H9 (cell line): ENCODE results near the gene EGFR. TPM values are rescaled to one million over a fixed set of nuclear protein-coding genes. Genes with fewer than 3 reads are reported as not detected.

Experiments used
- DNase-seq: peaks from one replicate; pipeline ENCODE4 v3.0.0-alpha.2; 2017
- H2AFZ ChIP-seq: one replicate; pipeline ENCODE4 v1.6.1; 2013; ENCODE audit warnings: mild to moderate bottlenecking, low read length, control low read depth, moderate library complexity
- H2AK5ac ChIP-seq: 2 replicates; pipeline ENCODE4 v1.6.1; 2013; ENCODE audit warnings: low read length, control low read depth, mixed read lengths; ENCODE audit not compliant: insufficient read length
- H2BK120ac ChIP-seq: one replicate; pipeline ENCODE4 v1.6.1; 2013; ENCODE audit warnings: low read depth, mild to moderate bottlenecking, low read length, control low read depth, inconsistent platforms; ENCODE audit not compliant: poor library complexity, severe bottlenecking
- H2BK12ac ChIP-seq: 2 replicates; pipeline ENCODE4 v1.6.1; 2013; ENCODE audit warnings: low read length, control low read depth, mixed read lengths, low read depth; ENCODE audit not compliant: insufficient read length
- H2BK15ac ChIP-seq: 2 replicates; pipeline ENCODE4 v1.6.1; 2013; ENCODE audit warnings: low read depth, low read length, control low read depth
- H2BK20ac ChIP-seq: one replicate; pipeline ENCODE4 v1.6.1; 2013; ENCODE audit warnings: low read depth, mild to moderate bottlenecking, low read length, control low read depth, inconsistent platforms; ENCODE audit not compliant: poor library complexity, severe bottlenecking
- H2BK5ac ChIP-seq: 2 replicates; pipeline ENCODE4 v1.6.1; 2013; ENCODE audit warnings: low read length, control low read depth, mixed read lengths; ENCODE audit not compliant: insufficient read length
- H3K14ac ChIP-seq: 2 replicates; pipeline ENCODE4 v1.6.1; 2013; ENCODE audit warnings: low read length, control low read depth; ENCODE audit not compliant: insufficient read depth
- H3K18ac ChIP-seq: 2 replicates; pipeline ENCODE4 v1.6.1; 2013; ENCODE audit warnings: low read depth, mild to moderate bottlenecking, mixed read lengths, low read length, control low read depth; ENCODE audit not compliant: insufficient read length
- H3K23ac ChIP-seq: 2 replicates; pipeline ENCODE4 v1.6.1; 2013; ENCODE audit warnings: low read length, control low read depth, mixed read lengths, low read depth; ENCODE audit not compliant: insufficient read length
- H3K23me2 ChIP-seq: 2 replicates; pipeline ENCODE4 v1.6.1; 2013; ENCODE audit warnings: low read depth, mild to moderate bottlenecking, mixed read lengths, low read length, control low read depth; ENCODE audit not compliant: insufficient read length, poor library complexity, severe bottlenecking
- H3K27ac ChIP-seq: 2 replicates; pipeline ENCODE4 v1.5.1; 2013; ENCODE audit warnings: low read length, control low read depth, mixed read lengths, low read depth; ENCODE audit not compliant: insufficient read length
- H3K27me3 ChIP-seq: 2 replicates; pipeline ENCODE4 v1.6.1; 2013; ENCODE audit warnings: low read length, control low read depth, inconsistent platforms; ENCODE audit not compliant: insufficient read depth
- H3K4ac ChIP-seq: 2 replicates; pipeline ENCODE4 v1.6.1; 2013; ENCODE audit warnings: low read depth, mild to moderate bottlenecking, control low read depth, inconsistent platforms, low read length, moderate library complexity
- H3K4me1 ChIP-seq: 2 replicates; pipeline ENCODE4 v1.6.1; 2013; ENCODE audit warnings: low read length, control low read depth, inconsistent platforms; ENCODE audit not compliant: insufficient read depth
- H3K4me2 ChIP-seq: 2 replicates; pipeline ENCODE4 v1.6.1; 2013; ENCODE audit warnings: low read length, control low read depth, mixed read lengths; ENCODE audit not compliant: insufficient read length, insufficient read depth
- H3K56ac ChIP-seq: 2 replicates; pipeline ENCODE4 v1.6.1; 2013; ENCODE audit warnings: low read depth, mild to moderate bottlenecking, mixed read lengths, low read length, control low read depth; ENCODE audit not compliant: insufficient read length
- H3K79me1 ChIP-seq: 2 replicates; pipeline ENCODE4 v1.6.1; 2013; ENCODE audit warnings: low read depth, mild to moderate bottlenecking, moderate library complexity, low read length, control low read depth, inconsistent platforms; ENCODE audit not compliant: insufficient read depth, poor library complexity, severe bottlenecking
- H3K79me2 ChIP-seq: 2 replicates; pipeline ENCODE4 v1.6.1; 2013; ENCODE audit warnings: low read length, control low read depth, inconsistent platforms; ENCODE audit not compliant: insufficient read depth
- H3K9ac ChIP-seq: 2 replicates; pipeline ENCODE4 v1.6.1; 2013; ENCODE audit warnings: low read length, control low read depth, mixed read lengths; ENCODE audit not compliant: insufficient read length; ENCODE audit errors: extremely low read depth
- H3K9me3 ChIP-seq: one replicate; pipeline ENCODE4 v1.6.1; 2013; ENCODE audit warnings: low read depth, low read length, inconsistent platforms; ENCODE audit not compliant: control insufficient read depth
- H3T11ph ChIP-seq: one replicate; pipeline ENCODE4 v1.6.1; 2013; ENCODE audit warnings: mild to moderate bottlenecking, low read length, control low read depth, inconsistent platforms
- H4K20me1 ChIP-seq: one replicate; pipeline ENCODE4 v1.6.1; 2013; ENCODE audit not compliant: control insufficient read depth, insufficient read length, insufficient read depth
- H4K5ac ChIP-seq: 2 replicates; pipeline ENCODE4 v1.6.1; 2013; ENCODE audit warnings: low read depth, mild to moderate bottlenecking, mixed read lengths, low read length, control low read depth; ENCODE audit not compliant: insufficient read length
- H4K8ac ChIP-seq: replicated peaks from 2 replicates; pipeline ENCODE4 v1.6.1; 2013; ENCODE audit warnings: low read length, control low read depth, mixed read lengths, low read depth; ENCODE audit not compliant: insufficient read length
- H4K91ac ChIP-seq: 2 replicates; pipeline ENCODE4 v1.6.1; 2013; ENCODE audit warnings: low read depth, mild to moderate bottlenecking, moderate library complexity, mixed read lengths, low read length, control low read depth; ENCODE audit not compliant: insufficient read length
- H3K27ac Mint-ChIP-seq, 3 experiments: 2 replicates in 2 of 3; 3 replicates in 1 of 3; pipeline ENCODE4 v1.8.0; 2020 to 2021; ENCODE audit warnings: mixed read lengths in 3 of 3, mild to moderate bottlenecking in 1 of 3, moderate library complexity in 1 of 3
- H3K27me3 Mint-ChIP-seq: 2 replicates; pipeline ENCODE4 v1.8.0; 2021; ENCODE audit warnings: low read depth, mild to moderate bottlenecking, moderate library complexity, mixed read lengths
- H3K36me3 Mint-ChIP-seq, 3 experiments: 2 replicates in 2 of 3; 3 replicates in 1 of 3; pipeline ENCODE4 v1.8.0; 2020 to 2021; ENCODE audit warnings: low read depth in 3 of 3, mixed read lengths in 3 of 3; ENCODE audit not compliant: insufficient read depth in 1 of 3
- H3K4me1 Mint-ChIP-seq, 2 experiments: 2 replicates each; pipeline ENCODE4 v1.8.0; 2020; ENCODE audit warnings: mixed read lengths in 2 of 2
- H3K4me3 Mint-ChIP-seq, 2 experiments: 2 replicates in 1 of 2; 3 replicates in 1 of 2; pipeline ENCODE4 v1.8.0; 2020 to 2021; ENCODE audit warnings: mild to moderate bottlenecking in 2 of 2, mixed read lengths in 2 of 2, moderate library complexity in 1 of 2
- H3K9me3 Mint-ChIP-seq, 2 experiments: 2 replicates in 1 of 2; 3 replicates in 1 of 2; pipeline ENCODE4 v1.8.0; 2020; ENCODE audit warnings: mild to moderate bottlenecking in 2 of 2, mixed read lengths in 2 of 2, moderate library complexity in 1 of 2
- WGBS: extraction: QIAGEN DNeasy Blood & Tissue Kit; methylation state at CpG from one replicate; pipeline ENCODE4 v1.1.7; 2013; ENCODE audit warnings: missing lambda C conversion rate, low lambda C conversion rate, mixed read lengths; ENCODE audit not compliant: insufficient read length; ENCODE audit errors: extremely low coverage; 5-methylcytosine and 5-hydroxymethylcytosine counted together
- total RNA-seq: library from RNA; stranded (reverse); gene quantifications from 2 replicates; pipeline ENCODE4 v1.2.1, GENCODE V29; 2021
- TF ChIP-seq, protein P1 (sequence below): fragments of 200-600 bp; sonication (generic); conservative IDR thresholded peaks from 3 replicates; pipeline ENCODE4 v1.8.0; 2021; ENCODE audit warnings: antibody characterized with exemption, mild to moderate bottlenecking

The EGFR gene
- total RNA-seq, 1 experiment from 2014 or later = 3.3 TPM

DNA sequence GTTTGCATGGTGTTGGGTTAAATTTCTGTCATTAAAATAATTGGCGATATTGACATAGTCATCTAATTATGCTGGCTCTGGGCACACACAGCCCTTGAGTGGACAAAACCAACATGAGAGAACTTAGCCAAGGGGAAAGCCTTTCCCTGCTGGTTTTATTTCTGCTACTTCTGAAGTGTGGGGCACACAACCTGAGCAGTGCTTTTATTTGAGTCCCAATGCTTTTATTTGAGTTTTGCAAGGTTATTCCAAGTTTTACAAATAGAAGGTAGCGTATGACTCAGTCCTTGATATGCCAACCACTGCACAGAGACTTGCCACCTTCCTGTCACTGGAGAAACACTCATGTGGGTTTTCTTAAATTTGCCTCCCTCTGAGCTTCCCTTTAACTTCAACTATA lies 145.7 kb downstream of the EGFR start:
- Histone ChIP-seq H3K14ac (no peak overlapping the region), H4K5ac (no peak overlapping the region), H3K79me2 (no peaks in the 10 kb centered on the region), H3K23me2 (no peaks in the 10 kb centered on the region), H2BK120ac (no peak overlapping the region), H3K4me1 (no peaks in the 10 kb centered on the region), H3K27me3 (no peaks in the 10 kb centered on the region), H3K56ac (no peak overlapping the region), H2AFZ (no peak overlapping the region), H2BK12ac (no peak overlapping the region), H3T11ph (no peak overlapping the region), H4K8ac (no peak overlapping the region), H3K9ac (no peak overlapping the region), H2BK20ac (no peak overlapping the region), H3K23ac (no peak overlapping the region), H2BK15ac (no peak overlapping the region), H3K79me1 (no peaks in the 10 kb centered on the region), H3K18ac (no peak overlapping the region), H3K27ac (no peak overlapping the region), H4K91ac (no peak overlapping the region), H3K4me2 (no peak overlapping the region), H2BK5ac (no peak overlapping the region), H2AK5ac (no peak overlapping the region), H3K4ac (no peak overlapping the region), H4K20me1 (no peaks in the 10 kb centered on the region), H3K9me3 (no peaks in the 10 kb centered on the region)
- H3K27me3 Mint-ChIP-seq = no peaks in the 10 kb centered on the region
- WGBS = no CpG with 5 or more reads among the region's 2 CpGs
- peaks cover 5 to 7% of the 10 kb centered on the region in 2 experiments; a peak in 3 of 5 replicates for H3K9me3 Mint-ChIP-seq
- no peak for DNase-seq
- H3K27ac Mint-ChIP-seq = no peak overlapping the region
- peaks cover 2 to 3% of the 10 kb centered on the region in 2 experiments; a peak in 1 of 4 replicates for H3K4me1 Mint-ChIP-seq
- peaks cover 8 to 14% (median 10%) of the 10 kb centered on the region in 3 experiments; a peak in 6 of 7 replicates for H3K36me3 Mint-ChIP-seq
- TF ChIP-seq, protein P1, sequence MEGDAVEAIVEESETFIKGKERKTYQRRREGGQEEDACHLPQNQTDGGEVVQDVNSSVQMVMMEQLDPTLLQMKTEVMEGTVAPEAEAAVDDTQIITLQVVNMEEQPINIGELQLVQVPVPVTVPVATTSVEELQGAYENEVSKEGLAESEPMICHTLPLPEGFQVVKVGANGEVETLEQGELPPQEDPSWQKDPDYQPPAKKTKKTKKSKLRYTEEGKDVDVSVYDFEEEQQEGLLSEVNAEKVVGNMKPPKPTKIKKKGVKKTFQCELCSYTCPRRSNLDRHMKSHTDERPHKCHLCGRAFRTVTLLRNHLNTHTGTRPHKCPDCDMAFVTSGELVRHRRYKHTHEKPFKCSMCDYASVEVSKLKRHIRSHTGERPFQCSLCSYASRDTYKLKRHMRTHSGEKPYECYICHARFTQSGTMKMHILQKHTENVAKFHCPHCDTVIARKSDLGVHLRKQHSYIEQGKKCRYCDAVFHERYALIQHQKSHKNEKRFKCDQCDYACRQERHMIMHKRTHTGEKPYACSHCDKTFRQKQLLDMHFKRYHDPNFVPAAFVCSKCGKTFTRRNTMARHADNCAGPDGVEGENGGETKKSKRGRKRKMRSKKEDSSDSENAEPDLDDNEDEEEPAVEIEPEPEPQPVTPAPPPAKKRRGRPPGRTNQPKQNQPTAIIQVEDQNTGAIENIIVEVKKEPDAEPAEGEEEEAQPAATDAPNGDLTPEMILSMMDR = no peak
- H3K4me3 Mint-ChIP-seq = no peak overlapping the region
